Measurements from ENCODE around the gene FHDC1.

DNA sequence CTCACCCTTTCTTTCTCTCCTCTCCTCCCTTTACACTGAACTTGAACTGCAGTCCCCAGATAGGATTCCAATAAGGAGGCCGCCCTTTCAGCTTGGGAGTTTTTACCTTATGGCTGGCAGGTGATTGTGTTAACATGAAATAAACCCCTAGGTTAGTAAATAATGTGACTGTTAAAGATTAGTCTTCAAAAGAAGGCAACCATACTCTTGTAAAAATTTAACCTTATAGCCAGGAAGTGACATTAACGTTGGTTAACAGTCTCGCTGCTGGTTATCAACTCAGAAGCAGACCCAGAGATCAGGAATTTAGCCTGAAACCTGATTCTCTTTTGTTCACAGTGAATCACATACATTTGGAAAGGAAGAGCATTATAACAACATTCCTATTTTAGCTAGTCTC, 15.2 kb downstream of the FHDC1 start:
- TF ChIP-seq POLR2AphosphoS5 (IDR thresholded peaks at IDR 0.05; ENCODE audit: low read depth, low read length) (no peak), SIN3A (IDR thresholded peaks at IDR 0.05; ENCODE audit: borderline replicate concordance, insufficient read depth, low read length) (no peak), TAF1 (IDR thresholded peaks at IDR 0.05; ENCODE audit: borderline replicate concordance, insufficient read depth, low read length) (no peak)
- TF ChIP-seq, protein P1, sequence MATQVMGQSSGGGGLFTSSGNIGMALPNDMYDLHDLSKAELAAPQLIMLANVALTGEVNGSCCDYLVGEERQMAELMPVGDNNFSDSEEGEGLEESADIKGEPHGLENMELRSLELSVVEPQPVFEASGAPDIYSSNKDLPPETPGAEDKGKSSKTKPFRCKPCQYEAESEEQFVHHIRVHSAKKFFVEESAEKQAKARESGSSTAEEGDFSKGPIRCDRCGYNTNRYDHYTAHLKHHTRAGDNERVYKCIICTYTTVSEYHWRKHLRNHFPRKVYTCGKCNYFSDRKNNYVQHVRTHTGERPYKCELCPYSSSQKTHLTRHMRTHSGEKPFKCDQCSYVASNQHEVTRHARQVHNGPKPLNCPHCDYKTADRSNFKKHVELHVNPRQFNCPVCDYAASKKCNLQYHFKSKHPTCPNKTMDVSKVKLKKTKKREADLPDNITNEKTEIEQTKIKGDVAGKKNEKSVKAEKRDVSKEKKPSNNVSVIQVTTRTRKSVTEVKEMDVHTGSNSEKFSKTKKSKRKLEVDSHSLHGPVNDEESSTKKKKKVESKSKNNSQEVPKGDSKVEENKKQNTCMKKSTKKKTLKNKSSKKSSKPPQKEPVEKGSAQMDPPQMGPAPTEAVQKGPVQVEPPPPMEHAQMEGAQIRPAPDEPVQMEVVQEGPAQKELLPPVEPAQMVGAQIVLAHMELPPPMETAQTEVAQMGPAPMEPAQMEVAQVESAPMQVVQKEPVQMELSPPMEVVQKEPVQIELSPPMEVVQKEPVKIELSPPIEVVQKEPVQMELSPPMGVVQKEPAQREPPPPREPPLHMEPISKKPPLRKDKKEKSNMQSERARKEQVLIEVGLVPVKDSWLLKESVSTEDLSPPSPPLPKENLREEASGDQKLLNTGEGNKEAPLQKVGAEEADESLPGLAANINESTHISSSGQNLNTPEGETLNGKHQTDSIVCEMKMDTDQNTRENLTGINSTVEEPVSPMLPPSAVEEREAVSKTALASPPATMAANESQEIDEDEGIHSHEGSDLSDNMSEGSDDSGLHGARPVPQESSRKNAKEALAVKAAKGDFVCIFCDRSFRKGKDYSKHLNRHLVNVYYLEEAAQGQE (IDR thresholded peaks at IDR 0.05; ENCODE audit: insufficient read depth in 1 of 2, low read depth in 2 of 2, low read length in 2 of 2): no peak
